Measurements from ENCODE around the gene SPPL2A. TPM values are rescaled to one million over a fixed set of nuclear protein-coding genes. Genes with fewer than 3 reads are reported as not detected.

Gene SPPL2A
- total and polyA plus RNA-seq, 2 of the 13 experiments (the other 11 are each of a cell fraction or from before 2014, with no cell fraction given): 80.5 to 105 TPM

GRCh38 chr15:50797926-50798325 lies 32.4 kb upstream of the SPPL2A start:
- no peak for FAIRE-seq
- 91% methylated on average over 1 of the region's 1 CpG for WGBS (ENCODE audit: low lambda C conversion rate)
- no peak overlapping the region for H3K4me2 ChIP-seq (ENCODE audit: low read depth, low read length)

GRCh38 chr15:50791486-50791885 lies 26.0 kb upstream of the SPPL2A start:
- CTCF ChIA-PET (ENCODE audit: low intra/inter-chr PET ratio, low total read pairs): no interaction called here
- BruUV-seq (replicated peaks): no TSS peak
- no peak overlapping the region for H2AFZ ChIP-seq (ENCODE audit: low read length)
- H3K4me3 ChIP-seq (replicated peaks in 1 of 3; ENCODE audit: insufficient read depth in 1 of 3, low read depth in 2 of 3, low read length in 3 of 3): no peak overlapping the region
- no peaks in the 10 kb centered on the region for H3K9me3 ChIP-seq (ENCODE audit: low read length)
- intact Hi-C loops (cut with micrococcal nuclease; ENCODE audit: unreplicated experiment) (no loop called here), in situ Hi-C loops (cut with HindIII; ENCODE audit: extremely low pct_ligation_motif_present, low pct_unique_long_range_greater_than_20kb) (no loop called here)
- no peaks in the 10 kb centered on the region for H3K79me2 ChIP-seq (ENCODE audit: insufficient read depth, low read length)
- no peak overlapping the region for H3K27ac ChIP-seq (ENCODE audit: extremely low read length, insufficient read depth, low read length)
- H3K4me2 ChIP-seq (ENCODE audit: low read depth, low read length): no peak overlapping the region
- no peaks in the 10 kb centered on the region for H3K27me3 ChIP-seq (ENCODE audit: control insufficient read depth in 1 of 2, insufficient read depth in 2 of 2, low read length in 2 of 2)
- POLR2A ChIA-PET: no interaction called here
- H3K9ac ChIP-seq (ENCODE audit: insufficient read depth, low read depth, low read length): no peak overlapping the region
- no peaks in the 10 kb centered on the region for H3K36me3 ChIP-seq (replicated peaks in 1 of 2; ENCODE audit: control insufficient read depth in 1 of 2, insufficient read depth in 2 of 2, low read length in 2 of 2)
- ATAC-seq (no peak), FAIRE-seq (no peak), DNase-seq (ENCODE audit: low spot score) (no peak)
- no peak for TF ChIP-seq ZSCAN9 (CRISPR knock-in tag; IDR thresholded peaks at IDR 0.05; ENCODE audit: borderline replicate concordance)
- peaks cover 12% of the 10 kb centered on the region for H3K4me1 ChIP-seq (ENCODE audit: insufficient read depth, low read length)
- 55% methylated on average over 4 of the region's 4 CpGs for WGBS (ENCODE audit: low lambda C conversion rate)
- H4K20me1 ChIP-seq (ENCODE audit: insufficient read depth, low read length): no peaks in the 10 kb centered on the region

More at GRCh38 chr15:50797926-50798325, 32.4 kb upstream of the SPPL2A start:
- no peak overlapping the region for H3K27ac ChIP-seq (ENCODE audit: extremely low read length, insufficient read depth, low read length)
- intact Hi-C loops (cut with micrococcal nuclease; ENCODE audit: unreplicated experiment) (no loop called here), in situ Hi-C loops (cut with HindIII; ENCODE audit: extremely low pct_ligation_motif_present, low pct_unique_long_range_greater_than_20kb) (no loop called here)
- BruUV-seq (replicated peaks): no TSS peak
- H3K36me3 ChIP-seq (replicated peaks in 1 of 2; ENCODE audit: control insufficient read depth in 1 of 2, insufficient read depth in 2 of 2, low read length in 2 of 2): no peaks in the 10 kb centered on the region
- no peak for TF ChIP-seq ATM (IDR thresholded peaks at IDR 0.05; ENCODE audit: borderline replicate concordance)
- TF ChIP-seq ZUFSP (CRISPR knock-in tag; IDR thresholded peaks at IDR 0.05; ENCODE audit: borderline replicate concordance): no peak
- no peak for TF ChIP-seq SETDB1 (CRISPR knock-in tag; IDR thresholded peaks at IDR 0.05; ENCODE audit: borderline replicate concordance)
- no peak for TF ChIP-seq ZNF17 (CRISPR knock-in tag; IDR thresholded peaks at IDR 0.05)
- no peak for TF ChIP-seq ZNF589 (CRISPR knock-in tag; conservative IDR thresholded peaks at IDR 0.05)
- no peaks in the 10 kb centered on the region for H4K20me1 ChIP-seq (ENCODE audit: insufficient read depth, low read length)
- no peak overlapping the region for H3K9ac ChIP-seq (ENCODE audit: insufficient read depth, low read depth, low read length)
- CTCF ChIA-PET (ENCODE audit: low intra/inter-chr PET ratio, low total read pairs): no interaction called here
- no peak for ATAC-seq
- POLR2A ChIA-PET: no interaction called here
- H3K79me2 ChIP-seq (ENCODE audit: insufficient read depth, low read length): no peaks in the 10 kb centered on the region
- no peak overlapping the region for H2AFZ ChIP-seq (ENCODE audit: low read length)
- no peaks in the 10 kb centered on the region for H3K27me3 ChIP-seq (ENCODE audit: control insufficient read depth in 1 of 2, insufficient read depth in 2 of 2, low read length in 2 of 2)
- no peak overlapping the region for H3K4me3 ChIP-seq (replicated peaks in 1 of 3; ENCODE audit: insufficient read depth in 1 of 3, low read depth in 2 of 3, low read length in 3 of 3)
- peaks cover 28% of the 10 kb centered on the region for H3K4me1 ChIP-seq (ENCODE audit: insufficient read depth, low read length)
- no peak for DNase-seq (ENCODE audit: low spot score)
- H3K9me3 ChIP-seq (ENCODE audit: low read length): no peaks in the 10 kb centered on the region

All from HepG2 (cell line).